HG02642 (cell line): Measurements from ENCODE around the gene VAC14.

Experiments used
- ATAC-seq: cut with Tn5 transposase; IDR thresholded peaks from one replicate; pipeline ENCODE4 v1.9.1; 2021; ENCODE audit warnings: mild to moderate bottlenecking; ENCODE audit not compliant: unreplicated experiment, poor library complexity

The VAC14 gene

DNA sequence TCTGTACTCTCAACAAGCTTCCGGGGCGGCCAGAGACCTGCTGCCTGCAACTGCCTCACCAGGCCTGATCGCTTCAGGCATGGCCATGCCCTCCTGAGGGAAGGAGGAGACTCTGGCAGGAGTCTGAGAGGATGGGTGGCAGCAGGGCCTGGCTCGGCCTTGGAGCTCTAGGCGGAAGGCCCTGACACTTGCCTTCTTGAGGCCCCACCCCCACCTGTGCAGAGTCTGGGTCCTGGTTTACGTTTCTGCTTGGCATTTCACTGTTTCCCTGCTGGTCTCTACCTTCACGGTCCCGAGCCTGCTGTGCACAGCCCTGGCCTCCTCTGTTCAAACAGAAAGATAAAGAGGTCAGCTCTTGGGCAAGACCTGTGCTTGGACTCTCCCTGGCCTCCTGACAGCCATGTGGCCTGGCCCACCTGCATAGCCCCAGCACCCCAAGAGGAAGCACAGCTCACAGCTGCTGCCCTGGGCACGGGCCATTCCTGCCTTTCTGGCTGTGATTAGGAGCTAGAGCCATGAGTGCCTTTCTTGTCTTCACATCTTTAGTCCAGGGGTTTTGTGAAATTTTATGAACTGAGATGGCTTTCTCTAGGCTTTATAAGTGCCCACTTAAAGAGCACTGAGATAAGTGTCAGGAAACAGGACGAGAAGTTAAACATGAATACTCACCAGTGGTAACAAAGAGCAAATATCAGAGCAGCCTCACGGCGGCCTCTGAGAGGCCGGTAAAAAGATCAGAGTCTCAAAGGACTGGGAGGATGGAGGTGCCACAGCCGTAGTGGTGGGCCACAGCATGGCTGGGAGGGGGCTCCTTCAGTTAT is 89.5 kb downstream of the VAC14 start:
- ATAC-seq, result no peak

DNA sequence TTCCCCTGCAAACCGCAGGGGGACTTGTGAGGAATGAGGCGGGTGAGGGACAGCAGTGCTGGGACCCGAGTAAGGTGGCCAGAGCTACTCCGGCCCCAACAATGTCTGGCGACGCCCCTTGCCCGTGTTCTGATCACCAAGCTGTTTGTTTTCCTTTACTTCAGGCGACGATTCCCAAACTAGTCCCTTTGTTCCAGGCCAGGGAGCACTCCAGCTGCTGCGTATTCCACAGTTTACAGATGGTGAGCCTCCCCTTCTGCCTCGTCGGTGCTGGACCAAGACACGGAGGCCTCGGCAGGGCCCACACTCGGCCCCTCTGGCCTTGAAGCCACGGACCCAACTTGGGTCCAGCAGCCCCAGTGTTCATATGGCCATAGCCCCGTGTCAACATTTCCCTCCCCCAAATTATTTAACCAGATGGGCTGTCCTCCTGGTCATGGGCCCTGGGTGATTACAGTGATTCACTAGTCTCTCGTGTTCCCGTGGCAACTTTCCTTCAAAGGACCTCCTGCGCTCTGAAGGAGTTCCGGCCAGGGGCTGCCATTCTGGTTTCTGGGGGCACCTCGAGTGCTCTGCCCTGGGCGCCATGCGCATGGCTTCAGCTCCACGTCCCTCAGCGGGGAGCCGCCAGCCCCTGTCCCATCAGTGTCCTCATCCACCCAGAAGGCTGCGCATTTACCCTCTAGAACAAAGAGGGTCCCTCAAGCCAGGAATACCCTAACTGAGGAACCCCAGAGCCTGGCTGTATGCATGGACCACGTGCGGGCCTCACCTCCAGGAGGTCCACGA is 90.3 kb downstream of the VAC14 start:
- ATAC-seq, result no peak

DNA sequence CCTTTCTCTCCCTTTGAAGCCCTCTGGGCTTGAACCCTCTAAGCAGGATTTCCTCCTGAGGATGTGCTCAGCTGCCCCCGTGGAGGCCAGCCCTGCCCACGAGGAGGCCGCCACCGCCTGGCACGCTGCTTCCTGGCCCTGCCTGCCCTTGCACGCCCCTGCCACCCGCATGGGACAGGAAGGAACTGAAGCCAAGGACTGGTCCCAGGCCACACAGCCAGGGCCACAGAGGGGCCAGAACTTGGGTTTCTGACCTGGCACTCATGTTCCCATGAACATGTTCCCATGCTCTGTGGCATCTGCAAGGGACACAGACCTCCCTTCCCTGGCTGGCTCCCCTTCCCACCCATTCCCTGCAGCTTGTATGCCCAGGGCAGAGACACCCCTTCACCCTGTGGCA is 91.0 kb downstream of the VAC14 start:
- no peak for ATAC-seq

DNA sequence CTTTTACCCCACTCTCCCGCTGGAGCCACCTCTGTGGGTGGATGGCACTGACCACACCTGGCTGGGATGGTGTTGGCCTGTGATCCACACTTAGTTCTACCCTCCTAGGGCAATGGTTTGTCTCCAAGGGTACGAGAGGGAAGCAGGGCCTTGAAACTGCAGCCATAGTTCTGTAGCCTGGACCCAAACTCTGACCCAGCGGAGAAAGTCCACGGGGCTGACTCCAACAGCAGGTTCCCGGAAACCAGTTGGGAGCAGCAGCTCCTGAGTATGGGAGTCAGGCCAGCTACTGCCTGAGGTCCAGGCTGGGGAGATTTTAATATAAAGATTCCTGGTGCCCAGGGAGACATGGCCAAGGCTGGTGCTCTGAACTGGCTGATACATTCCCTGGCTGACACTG is 91.5 kb downstream of the VAC14 start:
- ATAC-seq, result no peak

DNA sequence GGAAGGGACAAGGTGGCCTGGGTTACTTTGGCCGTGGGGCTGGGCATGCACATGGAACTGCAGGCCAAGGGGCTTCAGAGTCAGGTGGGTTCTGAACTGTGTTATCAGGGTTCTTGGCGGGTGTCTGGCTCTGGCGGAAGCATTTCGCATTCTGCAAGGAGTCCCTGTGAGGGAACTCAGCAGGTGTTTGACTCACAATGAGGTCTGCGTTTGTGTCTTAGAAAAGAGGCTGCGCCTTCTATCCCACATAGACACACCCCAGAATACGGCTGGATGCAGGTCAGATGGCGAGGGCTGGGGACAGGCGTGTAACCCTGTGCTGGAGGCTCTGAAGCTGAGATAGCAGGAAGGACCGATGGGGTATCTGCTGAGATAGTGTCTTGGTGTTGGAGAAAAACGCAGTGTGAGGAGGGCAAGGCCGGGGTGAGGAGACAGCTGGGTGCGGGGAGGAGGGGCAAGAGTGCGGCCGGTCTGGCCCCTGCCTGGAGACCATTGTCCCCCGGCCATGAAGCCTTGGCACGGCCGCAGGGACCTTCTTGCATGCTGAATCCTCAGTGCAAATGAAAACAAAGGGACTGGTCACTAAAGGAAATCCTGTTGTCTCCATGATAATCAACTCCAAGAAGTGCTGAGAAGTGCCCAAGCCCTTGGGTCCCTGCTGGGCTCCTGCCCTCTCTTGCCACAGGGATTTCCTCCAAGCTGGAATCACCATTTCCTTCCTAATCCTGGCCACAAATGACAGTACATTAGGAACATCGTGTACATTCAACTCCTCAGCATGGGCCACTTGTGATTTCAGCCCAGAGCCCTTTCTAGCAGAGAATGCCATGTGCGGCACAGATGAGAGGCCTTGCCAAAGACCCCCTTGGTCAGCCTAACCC is 92.4 kb downstream of the VAC14 start:
- no peak for ATAC-seq

DNA sequence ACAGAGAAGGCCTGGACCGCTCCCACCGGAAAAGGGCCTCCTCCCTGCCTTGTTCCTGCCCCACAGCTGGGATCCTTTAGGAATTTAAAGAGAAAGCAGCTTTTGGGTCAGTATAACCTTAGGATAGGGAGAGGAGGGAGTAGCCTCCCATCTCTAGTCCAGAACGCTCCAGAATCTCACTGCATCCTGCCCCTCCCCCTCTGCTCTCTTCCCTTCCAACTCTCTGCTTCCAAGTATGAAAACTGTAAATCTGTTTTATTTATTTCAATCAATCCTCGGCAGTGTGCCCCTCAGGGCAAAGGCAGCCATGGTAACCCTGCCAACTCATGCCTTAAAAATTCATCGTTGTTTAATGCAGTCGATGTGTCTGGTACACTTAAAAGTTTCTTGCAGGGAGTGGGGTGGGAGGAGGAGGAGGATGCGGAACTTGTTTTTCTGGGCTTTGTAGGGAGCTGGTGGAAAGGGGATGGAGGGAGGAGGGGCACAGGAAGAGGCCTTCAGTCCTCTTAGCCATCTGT is 94.0 kb downstream of the VAC14 start:
- no peak for ATAC-seq

DNA sequence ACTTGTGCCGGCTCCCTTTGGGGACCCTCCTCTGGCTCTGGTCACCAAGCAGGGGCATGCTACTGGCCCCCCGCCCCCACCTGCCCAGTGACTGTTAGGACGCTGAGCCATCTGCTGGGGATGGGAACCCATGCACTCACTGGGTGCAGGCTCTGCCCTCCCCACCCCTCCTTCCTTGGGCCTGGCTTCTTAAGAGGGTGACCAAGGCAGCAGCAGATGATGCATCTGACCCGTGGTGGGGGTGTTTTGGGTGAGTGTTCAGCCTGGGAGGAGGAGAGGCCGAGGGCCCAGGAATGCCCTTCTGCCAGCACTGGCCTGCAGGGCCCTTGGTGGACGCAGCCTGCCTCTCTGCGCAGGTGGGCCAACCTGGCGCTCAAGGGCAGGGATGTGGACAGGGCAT is 95.9 kb downstream of the VAC14 start:
- no peak for ATAC-seq

DNA sequence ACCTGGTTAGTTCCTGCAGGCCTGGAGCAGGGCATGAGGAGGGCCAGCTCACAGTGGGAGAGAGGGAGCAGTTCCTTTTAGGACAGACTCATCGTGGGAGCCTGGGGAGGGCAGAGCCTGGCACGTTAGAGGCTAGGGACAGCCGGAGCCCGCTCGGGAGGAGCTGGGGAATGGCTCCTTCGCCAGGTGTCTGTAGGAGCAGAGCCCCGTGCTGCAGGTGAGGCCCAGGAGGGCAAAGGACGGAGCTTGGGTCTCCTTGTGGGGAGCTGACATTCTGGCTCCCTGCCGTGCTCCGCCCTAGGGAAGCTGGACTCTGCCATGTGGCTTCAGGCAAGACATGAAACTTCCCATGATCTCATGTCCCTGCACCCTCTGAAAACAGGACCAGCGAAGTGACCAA is 96.4 kb downstream of the VAC14 start:
- ATAC-seq, result no peak

DNA sequence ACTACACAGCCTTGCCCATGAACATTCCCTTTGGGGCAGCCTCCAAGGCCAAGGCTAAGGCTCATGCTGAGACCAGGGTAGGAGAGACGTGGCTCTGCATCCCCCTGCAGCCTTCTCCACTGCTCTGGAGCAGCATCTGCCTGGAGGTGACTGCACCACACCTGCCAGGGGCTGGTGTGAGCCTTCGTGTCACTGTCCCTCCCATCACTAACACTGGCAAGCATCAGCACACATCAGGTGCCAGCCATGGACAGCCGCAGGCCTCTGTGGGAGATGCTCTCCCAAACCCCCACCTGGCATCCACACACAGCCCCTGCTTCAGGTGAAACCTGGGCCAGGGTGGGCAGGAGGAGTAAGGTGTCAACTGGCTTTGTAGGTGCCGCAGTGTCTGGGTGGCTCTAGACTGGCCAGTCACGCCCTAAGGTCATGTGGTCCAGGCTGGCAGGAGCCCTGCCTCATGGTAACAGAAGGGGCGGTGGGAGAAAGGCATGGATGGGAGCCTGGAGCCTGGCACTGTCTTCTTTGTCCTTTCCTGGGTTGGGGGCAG is 97.0 kb downstream of the VAC14 start:
- ATAC-seq, result no peak

DNA sequence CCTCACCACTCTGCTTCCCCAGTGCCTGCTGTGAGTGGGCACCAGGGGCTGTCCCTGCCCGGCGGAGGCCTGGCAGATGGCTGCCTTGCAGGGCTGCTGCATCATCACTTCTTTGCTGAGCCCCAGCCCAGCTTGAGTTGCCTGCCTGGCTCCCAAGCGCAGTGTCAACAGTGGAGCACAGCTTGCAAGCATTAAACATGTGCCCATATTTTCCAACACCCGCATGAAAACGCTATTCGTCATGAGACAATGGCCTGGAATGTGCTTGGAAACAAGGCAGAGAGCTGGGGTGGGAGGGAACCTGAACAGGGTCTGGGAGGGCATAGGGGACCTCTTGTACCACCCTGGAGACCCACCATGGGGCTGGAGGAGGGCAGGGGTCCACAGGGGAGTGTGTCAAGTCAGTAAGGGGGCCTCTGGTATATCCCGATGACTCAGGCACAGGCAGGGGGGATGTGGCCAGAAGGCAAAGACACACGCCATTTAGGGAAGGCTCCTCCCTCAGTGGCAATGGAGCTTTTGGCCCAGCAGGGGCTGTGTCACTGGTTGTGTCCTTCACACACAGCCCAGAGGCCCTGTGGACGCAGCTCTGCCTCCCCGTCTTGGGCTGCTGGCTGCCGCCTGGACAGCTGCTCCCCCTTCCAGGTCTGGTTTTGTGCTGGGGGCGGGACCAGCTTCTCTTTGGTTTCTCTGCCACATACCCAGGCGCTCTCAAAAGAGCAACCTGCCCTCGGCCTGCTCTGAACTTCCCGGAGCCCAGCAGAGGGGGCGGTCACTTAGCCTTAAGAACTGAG is 97.7 kb downstream of the VAC14 start:
- no peak for ATAC-seq

DNA sequence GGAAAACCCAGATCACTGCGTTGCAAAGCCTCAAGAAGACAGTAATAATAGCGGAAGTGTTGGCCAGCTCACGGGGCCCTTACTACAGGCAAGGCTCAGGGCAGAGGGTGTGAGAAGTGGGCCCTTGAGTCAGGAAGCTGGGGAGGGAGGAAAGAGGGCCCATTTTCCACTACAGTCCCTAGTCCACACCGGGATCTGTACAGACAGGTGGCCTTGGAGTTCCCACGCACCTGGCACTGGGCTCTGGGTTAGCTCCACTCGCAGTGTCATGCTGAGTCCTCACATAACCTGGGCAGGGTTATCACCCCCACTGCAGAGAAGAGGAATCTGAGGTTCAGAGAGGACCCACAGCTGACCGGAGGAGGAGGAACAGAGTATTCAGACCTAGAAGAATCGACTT is 98.3 kb downstream of the VAC14 start:
- ATAC-seq, result no peak

DNA sequence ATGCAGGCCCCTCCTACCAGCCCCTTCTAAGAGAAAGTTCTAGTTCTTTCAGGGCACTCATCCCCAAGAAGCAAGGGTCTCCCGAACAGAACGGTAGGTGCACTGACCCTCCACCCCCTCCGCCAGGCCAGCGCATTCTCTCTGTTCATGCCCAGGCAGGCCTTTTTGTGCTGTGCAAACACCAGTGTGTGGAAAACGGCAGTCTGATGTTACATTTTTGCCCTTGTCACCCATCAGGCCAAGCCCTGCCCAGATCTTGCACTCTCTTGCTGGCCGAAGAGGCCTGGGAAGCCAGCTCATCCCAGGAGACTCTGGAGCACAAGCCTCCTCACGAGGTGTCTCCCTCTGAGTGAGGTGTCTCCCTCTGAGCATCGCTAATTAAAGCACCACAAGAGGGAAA is 99.0 kb downstream of the VAC14 start:
- no peak for ATAC-seq

DNA sequence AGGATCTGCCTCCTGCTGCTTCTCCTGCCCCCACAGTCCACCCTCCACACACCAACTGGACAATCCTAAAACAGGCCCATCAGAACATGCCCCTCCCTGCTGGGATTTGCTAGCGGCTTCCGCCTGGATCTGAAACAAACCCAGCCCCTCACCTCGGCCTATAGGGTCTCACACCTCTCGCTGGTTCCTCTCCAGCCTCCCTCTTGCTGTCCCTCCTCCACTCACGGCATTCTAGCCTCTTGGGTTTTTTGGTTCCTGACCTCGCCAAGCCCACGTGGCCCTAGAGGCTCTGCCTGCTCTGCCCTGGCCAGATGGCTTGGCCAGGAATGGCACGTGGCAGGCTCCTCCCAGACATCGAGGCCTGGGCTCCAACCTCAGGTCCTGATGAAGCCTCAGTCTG is 99.4 kb downstream of the VAC14 start:
- no peak for ATAC-seq

DNA sequence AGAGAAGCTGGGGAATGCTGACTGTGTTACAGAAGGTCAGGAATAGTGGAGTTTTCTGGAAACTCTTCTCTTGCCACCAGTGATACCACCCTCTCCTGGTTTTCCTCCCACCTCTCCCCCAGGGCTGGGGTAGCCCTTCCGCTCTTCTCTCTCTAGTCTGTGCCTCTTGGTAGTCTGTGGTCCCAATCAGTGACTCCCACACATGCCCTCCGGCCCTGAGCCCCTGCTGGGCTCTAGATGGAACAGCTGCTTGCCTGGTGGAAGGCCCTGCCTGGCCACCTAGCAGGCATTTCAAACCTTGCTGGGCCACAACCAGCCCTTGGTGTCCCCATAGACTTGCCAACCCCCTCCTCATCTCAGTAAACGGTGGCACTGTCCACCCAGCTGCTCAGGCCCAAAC is 99.9 kb downstream of the VAC14 start:
- no peak for ATAC-seq

DNA sequence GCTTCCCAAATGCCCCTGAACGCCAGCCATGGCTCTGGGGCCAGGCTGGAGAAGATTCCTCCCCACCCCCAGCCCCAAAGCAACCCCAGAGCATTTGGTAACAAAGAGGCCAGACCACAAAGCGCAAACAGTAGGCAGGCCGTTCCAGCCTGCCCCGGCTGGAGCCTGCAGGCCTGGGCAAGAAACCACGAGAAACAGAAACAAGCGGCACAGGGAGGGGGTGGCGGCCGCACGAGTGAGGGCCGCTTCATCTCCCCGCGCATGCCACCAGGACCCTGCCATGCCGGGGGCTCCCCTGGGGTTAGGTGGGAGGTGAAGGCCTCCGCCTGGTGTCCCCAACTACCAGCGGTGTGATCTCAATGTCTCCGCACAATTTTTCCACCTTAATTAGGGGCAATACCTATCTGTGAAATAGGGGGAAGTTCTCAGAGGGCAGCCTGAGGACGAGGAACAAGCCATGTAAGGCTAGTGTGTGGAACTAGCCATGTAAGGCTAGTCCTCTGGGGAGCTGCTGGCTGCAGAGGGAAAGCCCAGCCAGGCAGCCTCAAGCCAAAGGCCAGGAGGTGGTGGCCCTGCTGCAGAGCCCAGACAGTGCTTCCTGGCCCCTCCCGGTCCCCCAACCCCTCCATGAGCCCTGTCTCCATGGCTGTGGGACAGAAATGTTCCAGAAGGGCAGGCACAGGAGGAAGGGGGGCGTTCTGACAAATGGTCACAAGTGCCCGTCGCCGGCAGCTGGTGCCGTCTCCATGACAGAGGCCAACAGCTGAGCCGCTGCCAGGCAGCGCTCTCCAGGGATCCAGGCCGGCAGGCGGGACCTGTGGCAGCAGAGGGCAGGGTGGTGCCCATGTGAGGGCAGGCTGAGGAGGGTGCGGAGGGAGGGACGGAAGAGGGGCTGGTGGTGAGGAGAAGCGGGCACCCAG is 100.6 kb downstream of the VAC14 start:
- no peak for ATAC-seq

DNA sequence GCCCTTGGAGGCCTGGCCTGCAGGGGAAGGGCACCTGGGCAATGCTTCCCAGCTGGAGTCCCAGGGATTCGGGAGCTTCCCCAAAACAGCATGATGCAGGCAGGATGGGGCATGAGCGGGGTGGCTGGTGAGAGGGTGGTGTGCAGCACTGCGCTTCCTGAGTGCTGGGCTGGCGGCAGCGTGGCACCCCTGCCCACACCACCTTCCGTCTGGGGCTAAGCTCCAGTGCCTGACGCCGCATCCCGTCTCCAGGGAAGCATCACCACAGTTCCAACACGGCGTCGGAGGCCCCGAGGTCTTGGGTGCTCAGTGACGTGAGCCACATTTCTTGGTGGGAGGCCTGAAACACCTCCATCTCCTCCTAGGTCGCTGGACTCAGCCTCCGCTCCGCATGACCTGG is 101.3 kb downstream of the VAC14 start:
- ATAC-seq, result no peak

DNA sequence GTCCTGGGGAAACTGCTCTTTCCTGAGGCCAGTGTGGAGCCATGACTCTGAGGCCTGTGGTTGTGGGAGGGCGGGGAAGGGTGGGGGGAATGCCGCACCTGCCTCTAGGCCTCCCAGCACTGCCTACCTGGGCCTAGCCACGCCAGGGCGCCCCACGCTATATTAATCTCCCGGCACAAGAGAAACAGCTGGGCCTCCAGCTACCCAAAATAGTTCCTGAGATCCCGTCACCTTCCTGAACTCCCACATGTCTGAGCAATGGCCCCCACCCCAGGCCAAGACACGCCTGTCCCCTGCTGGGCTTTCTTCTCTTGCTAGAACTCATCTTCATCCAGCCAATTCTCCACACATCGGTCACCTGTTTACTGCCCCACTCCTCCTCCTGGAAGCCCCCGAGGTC is 102.1 kb downstream of the VAC14 start:
- no peak for ATAC-seq

DNA sequence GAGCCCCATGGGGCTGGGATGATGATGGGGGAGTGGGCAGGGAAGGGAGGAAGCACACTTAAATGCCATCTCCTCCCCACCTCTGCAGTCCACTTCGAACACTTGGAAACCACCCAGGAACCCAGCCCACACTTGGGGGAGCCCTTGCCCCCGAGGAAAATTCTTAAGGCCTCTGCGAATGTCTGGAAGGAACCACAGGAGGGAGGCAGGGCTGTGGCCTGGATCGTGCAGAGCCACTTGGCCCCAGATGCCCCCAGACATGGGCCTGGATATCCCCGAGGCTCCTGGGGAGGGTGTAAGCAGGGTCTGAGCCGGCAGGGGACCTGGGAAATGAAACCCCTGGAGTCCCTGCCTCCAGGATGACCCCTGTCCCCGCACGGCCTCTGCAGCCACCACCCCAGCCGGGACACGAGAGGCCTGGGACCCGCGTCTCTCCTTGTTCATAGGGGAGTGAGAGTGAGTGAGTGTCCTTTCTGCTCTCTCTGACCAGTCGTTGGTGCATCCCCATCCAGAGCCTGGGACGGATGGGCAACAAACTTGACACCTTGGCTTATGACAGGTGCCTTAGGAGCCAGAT is 103.3 kb downstream of the VAC14 start:
- no peak for ATAC-seq
